Measurements from ENCODE around the gene LRRC46. TPM values are rescaled to one million over a fixed set of nuclear protein-coding genes. Genes with fewer than 3 reads are reported as not detected.

Gene LRRC46
- total and polyA plus RNA-seq, 3 donors from 2014 or later = 18.4 to 147 (median 28.3) TPM

DNA sequence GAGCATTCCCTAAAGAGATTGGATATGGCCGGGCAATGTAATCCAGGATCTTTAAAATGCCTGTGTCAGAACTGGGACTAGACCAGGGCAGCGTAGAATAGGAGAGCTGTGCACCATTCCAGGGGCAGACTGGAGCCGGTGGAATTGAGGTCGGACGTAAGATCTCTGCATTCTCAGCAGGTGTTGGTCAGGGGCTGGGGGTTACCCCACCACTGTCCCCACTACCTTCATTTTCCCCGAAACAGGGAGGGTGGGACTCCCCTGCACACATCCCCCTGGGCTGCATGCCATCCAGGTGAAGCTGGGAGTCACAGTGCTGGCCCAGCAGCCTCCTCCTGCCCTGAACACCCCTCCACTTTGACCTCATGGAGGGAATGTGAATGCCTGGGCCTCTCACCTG is 27.7 kb upstream of the LRRC46 start:
- 76 to 79% methylated on average over 6 of the region's 6 CpGs for WGBS, 2 donors
- intact Hi-C loops (cut with DNase I; ENCODE audit: low total_unique reads) = no loop called here
- TF ChIP-seq POLR2A (IDR thresholded peaks at IDR 0.05) = no peak
- Histone ChIP-seq H3K4me1 (no peaks in the 10 kb centered on the region), H3K27me3 (no peaks in the 10 kb centered on the region), H3K4me3 (no peak overlapping the region), H3K27ac (no peak overlapping the region), H3K36me3 (ENCODE audit: low read depth, missing control alignments) (no peaks in the 10 kb centered on the region), H3K9me3 (no peaks in the 10 kb centered on the region)
- DNase-seq = no peak

DNA sequence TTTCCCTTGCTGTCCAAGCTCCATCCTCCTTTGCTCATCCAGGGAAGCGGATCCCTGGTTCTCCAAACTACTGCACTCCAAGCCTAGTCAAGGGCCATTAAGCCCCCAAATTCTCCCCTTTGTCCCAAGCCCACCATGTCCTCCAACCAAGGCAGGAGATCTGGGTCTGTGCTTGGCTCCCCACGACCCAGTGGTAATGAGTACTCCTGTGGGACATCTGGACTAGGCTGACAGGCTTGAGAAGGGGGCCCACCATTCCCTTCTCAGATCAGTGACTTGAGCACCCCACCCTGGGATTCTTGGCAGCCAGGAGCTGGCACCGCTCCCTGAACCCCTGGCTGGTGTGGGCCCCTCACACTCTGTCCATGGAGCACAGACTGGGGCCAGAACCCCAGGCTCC is 27.0 kb upstream of the LRRC46 start:
- H3K27me3 ChIP-seq = no peaks in the 10 kb centered on the region
- intact Hi-C loops (cut with DNase I; ENCODE audit: low total_unique reads) = no loop called here
- H3K27ac ChIP-seq = no peak overlapping the region
- DNase-seq = no peak
- no peak overlapping the region for H3K4me3 ChIP-seq
- no peaks in the 10 kb centered on the region for H3K4me1 ChIP-seq
- 83 to 90% methylated on average over 1 to 3 of the region's 3 CpGs for WGBS, 2 donors
- no peaks in the 10 kb centered on the region for H3K36me3 ChIP-seq (ENCODE audit: low read depth, missing control alignments)
- no peaks in the 10 kb centered on the region for H3K9me3 ChIP-seq
- TF ChIP-seq, protein P1, sequence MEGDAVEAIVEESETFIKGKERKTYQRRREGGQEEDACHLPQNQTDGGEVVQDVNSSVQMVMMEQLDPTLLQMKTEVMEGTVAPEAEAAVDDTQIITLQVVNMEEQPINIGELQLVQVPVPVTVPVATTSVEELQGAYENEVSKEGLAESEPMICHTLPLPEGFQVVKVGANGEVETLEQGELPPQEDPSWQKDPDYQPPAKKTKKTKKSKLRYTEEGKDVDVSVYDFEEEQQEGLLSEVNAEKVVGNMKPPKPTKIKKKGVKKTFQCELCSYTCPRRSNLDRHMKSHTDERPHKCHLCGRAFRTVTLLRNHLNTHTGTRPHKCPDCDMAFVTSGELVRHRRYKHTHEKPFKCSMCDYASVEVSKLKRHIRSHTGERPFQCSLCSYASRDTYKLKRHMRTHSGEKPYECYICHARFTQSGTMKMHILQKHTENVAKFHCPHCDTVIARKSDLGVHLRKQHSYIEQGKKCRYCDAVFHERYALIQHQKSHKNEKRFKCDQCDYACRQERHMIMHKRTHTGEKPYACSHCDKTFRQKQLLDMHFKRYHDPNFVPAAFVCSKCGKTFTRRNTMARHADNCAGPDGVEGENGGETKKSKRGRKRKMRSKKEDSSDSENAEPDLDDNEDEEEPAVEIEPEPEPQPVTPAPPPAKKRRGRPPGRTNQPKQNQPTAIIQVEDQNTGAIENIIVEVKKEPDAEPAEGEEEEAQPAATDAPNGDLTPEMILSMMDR (IDR thresholded peaks at IDR 0.05) = no peak
- no peak for TF ChIP-seq POLR2A (IDR thresholded peaks at IDR 0.05)

DNA sequence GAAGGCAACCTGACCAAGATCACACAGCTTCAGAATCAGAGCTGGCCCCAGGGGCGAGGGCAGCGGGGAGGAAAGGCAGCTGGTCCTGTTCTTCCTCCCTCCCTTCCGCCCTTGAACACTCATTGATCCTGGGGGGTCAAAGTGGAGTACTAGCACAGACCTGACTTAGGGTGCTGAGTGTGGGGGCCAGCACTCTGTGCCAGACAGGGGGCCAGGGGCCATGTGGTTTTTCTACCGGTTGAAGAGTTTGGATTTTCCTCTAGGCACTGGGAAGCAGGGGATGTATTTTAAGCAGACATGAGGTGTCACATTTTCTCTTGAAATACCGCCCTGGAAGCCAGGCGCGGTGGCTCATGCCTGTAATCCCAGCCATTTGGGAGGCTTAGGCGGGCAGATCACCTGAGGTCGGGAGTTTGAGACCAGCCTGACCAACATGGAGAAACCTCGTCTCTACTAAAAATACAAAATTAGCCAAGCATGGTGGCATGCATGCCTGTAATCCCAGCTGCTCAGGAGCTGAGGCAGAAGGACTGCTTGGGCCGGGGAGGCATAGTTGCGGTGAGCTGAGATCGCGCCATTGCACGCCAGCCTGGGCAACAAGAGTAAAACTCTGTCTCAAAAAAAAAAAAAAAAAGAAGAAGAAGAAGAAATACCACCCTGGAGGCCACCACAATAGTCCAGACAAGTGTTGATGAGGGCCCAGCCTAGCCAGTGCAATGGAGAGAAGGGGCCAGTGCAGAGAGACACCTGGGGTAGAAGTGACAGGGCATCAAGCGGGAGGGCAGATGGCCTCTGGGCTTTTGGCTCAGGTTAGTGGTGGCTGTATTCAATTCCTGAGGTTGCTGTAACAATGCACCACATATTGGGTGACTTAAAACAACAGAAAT is 25.2 kb upstream of the LRRC46 start:
- intact Hi-C loops (cut with DNase I; ENCODE audit: low total_unique reads) = no loop called here

DNA sequence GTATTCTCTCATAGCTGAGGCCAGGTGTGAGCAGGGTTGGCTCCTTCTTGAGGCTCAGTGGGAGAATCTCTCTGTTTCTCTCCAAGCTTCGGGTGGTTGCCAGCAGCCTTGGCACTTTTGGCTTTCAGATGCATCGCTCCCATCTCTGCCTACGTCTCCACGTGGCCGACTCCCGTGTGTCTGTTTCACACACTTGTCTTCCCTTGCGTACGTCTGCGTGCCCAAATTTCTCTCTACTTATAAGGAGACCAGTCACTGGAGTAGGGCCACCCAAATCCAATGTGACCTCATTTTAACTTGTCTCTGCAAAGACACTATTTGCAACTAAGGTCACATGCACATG is 24.6 kb upstream of the LRRC46 start:
- 90 to 92% methylated on average over 9 of the region's 9 CpGs for WGBS, 2 donors
- TF ChIP-seq POLR2A (IDR thresholded peaks at IDR 0.05) = no peak
- TF ChIP-seq, protein P1 (IDR thresholded peaks at IDR 0.05) = no peak
- DNase-seq = no peak
- H3K4me3 ChIP-seq = no peak overlapping the region
- no peaks in the 10 kb centered on the region for H3K36me3 ChIP-seq (ENCODE audit: low read depth, missing control alignments)
- no peaks in the 10 kb centered on the region for H3K4me1 ChIP-seq
- H3K27me3 ChIP-seq = no peaks in the 10 kb centered on the region
- intact Hi-C loops (cut with DNase I; ENCODE audit: low total_unique reads) = no loop called here
- no peaks in the 10 kb centered on the region for H3K9me3 ChIP-seq
- H3K27ac ChIP-seq = no peak overlapping the region

More for the DNA sequence above, 25.2 kb upstream of the LRRC46 start:
- 87 to 90% methylated on average over 11 to 16 of the region's 16 CpGs for WGBS, 2 donors
- DNase-seq = no peak
- no peak overlapping the region for H3K27ac ChIP-seq
- TF ChIP-seq, protein P1 (IDR thresholded peaks at IDR 0.05) = no peak
- TF ChIP-seq POLR2A (IDR thresholded peaks at IDR 0.05) = no peak
- no peaks in the 10 kb centered on the region for H3K36me3 ChIP-seq (ENCODE audit: low read depth, missing control alignments)
- H3K4me1 ChIP-seq = no peaks in the 10 kb centered on the region
- no peaks in the 10 kb centered on the region for H3K9me3 ChIP-seq
- no peak overlapping the region for H3K4me3 ChIP-seq
- no peaks in the 10 kb centered on the region for H3K27me3 ChIP-seq

DNA sequence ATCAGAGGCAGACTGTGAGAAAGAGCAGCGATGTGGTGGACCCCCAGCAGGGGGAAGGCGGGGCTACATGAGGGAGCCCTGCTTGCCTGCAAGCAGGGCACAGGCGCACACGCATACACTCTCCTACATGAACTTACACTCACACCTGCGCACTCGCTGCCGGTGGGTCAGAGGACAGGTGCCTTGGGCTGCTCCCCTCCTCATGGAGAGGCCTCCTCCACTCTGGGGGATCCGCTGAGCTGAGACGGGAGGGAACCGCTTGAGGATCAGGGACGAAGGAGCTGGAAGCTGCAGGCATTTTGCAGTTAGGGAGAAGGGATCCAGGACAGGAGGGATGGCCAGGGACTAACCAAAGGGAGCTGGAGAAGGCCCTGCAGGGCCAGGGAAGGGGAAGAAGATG is 24.0 kb upstream of the LRRC46 start:
- no peak for DNase-seq
- intact Hi-C loops (cut with DNase I; ENCODE audit: low total_unique reads) = no loop called here
- H3K36me3 ChIP-seq (ENCODE audit: low read depth, missing control alignments) = no peaks in the 10 kb centered on the region
- no peak overlapping the region for H3K27ac ChIP-seq
- H3K9me3 ChIP-seq = no peaks in the 10 kb centered on the region
- H3K4me1 ChIP-seq = no peaks in the 10 kb centered on the region
- H3K4me3 ChIP-seq = no peak overlapping the region
- no peaks in the 10 kb centered on the region for H3K27me3 ChIP-seq
- WGBS, 2 donors = 80 to 81% methylated on average over 2 to 11 of the region's 11 CpGs
- TF ChIP-seq POLR2A (IDR thresholded peaks at IDR 0.05) = no peak
- TF ChIP-seq, protein P1 (IDR thresholded peaks at IDR 0.05) = no peak
